ENCODE results near the gene NFIB.

The NFIB gene

DNA sequence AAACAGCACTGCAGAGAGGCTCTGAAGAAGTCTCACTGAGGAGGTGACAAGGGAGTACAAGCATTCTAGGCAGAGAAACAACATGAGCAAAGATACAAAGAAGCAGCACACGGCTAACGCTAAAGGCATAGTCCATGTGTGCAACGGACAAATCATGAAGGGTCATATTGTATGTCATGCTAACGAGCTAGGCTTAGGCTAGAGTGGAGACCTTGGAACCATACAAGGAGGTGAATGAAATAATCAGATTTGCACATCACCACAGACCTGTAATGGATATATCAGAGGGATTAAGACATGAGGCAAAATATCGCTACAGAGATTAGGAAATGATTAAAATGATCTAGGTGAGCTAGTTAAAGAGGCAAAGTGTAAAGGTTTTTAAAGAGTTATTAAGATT is 145.6 kb downstream of the NFIB start:
- no peak for DNase-seq (ENCODE audit: low read depth, low spot score)
- H3K27ac ChIP-seq = no peak overlapping the region

GRCh38 chr9:14165376-14166035 is 148.4 kb downstream of the NFIB start:
- no peak overlapping the region for H3K27ac ChIP-seq
- DNase-seq (ENCODE audit: low read depth, low spot score) = no peak

GRCh38 chr9:14164908-14165307 is 149.0 kb downstream of the NFIB start:
- no peak overlapping the region for H3K27ac ChIP-seq
- DNase-seq (ENCODE audit: low read depth, low spot score) = no peak

DNA sequence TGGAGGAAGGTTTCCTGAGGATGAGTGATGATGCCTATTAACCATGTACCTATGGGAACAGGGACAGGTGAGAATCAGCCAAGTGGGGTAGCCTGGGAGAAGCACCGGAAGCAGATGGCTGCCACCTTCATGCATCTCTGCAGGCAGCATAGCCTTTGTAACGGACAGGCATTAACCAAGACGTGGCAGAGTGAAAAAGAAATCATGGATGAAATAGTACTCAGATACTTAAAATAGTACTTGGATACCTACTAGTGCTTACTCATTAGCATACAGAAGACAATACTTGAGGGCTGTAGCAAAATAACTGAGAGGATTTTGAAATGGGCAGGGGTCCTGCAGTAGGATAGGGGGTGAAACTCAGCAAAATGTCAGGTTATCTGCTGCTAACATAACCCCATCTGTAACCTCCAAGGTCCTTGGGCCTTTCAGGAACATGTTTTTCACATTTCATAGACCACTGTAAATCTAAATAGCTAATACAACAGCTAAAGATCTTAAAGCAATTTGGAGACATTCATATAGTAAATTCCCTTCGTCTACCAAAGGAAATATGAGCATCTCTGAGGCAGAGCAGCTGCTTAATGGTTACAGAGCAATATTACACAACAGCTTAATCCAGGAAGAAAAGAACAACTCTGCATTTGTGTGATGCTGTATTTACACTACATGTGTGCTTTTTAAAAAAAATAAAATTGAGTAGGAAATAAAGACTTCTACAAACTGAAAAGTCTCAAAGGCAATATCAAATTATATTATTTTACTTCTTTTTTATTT is 154.3 kb downstream of the NFIB start:
- DNase-seq (ENCODE audit: low read depth, low spot score) = no peak
- peak overlapping the region; percentile 27 for H3K27ac ChIP-seq

- DNase-seq (ENCODE audit: low read depth, low spot score) = peak; percentile 53
- H3K27ac ChIP-seq = peak overlapping the region; percentile 27
Measured at GRCh38 chr9:14158916-14159315, 155.0 kb downstream of the NFIB start.

- H3K27ac ChIP-seq = peak overlapping the region; percentile 27
- DNase-seq (ENCODE audit: low read depth, low spot score) = no peak
Measured at GRCh38 chr9:14158136-14158813, 155.7 kb downstream of the NFIB start.

GRCh38 chr9:14157191-14157590 is 156.8 kb downstream of the NFIB start:
- no peak overlapping the region for H3K27ac ChIP-seq
- DNase-seq (ENCODE audit: low read depth, low spot score) = no peak

GRCh38 chr9:14156046-14156445 is 157.9 kb downstream of the NFIB start:
- H3K27ac ChIP-seq = no peak overlapping the region
- DNase-seq (ENCODE audit: low read depth, low spot score) = no peak

DNA sequence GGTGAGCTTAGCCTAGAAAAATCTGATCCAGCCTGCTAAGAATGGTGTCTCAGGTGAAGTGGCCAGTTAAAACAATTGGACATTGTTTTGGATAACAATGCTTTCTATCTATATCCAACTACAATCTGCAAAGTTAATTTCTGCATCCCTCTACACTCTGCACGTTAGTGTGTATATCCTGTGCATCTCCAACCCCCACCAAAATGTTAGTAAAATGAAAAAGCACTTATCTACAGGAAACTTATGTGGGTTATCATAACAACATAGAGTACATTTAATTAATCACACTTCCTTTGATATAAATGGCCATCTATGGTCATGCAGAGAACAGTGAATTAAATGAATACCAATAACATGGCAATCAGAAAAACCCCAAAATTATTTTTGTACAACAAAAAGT is 158.7 kb downstream of the NFIB start:
- no peak overlapping the region for H3K27ac ChIP-seq
- no peak for DNase-seq (ENCODE audit: low read depth, low spot score)

- no peak overlapping the region for H3K27ac ChIP-seq
- no peak for DNase-seq (ENCODE audit: low read depth, low spot score)
Measured at GRCh38 chr9:14153310-14153720, 160.6 kb downstream of the NFIB start.

DNA sequence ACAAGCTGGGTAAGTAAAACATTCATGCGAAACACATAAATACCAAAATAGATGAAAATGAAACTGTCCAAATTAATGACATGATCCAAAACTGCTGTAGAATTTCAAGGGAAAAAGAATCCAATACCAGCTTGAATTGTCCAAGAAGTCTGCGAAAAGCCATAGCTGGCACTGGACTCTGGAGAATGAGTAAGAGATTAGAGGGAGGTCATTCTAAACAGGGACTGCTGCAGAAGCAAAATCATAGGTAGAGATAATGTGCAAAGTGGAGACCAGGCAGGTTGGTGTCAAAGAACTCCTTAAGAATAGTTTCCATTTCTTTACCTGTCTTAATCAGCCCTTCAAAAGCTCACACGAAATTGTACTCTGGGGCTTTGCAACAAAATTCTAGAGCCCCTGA is 162.5 kb downstream of the NFIB start:
- no peak for DNase-seq (ENCODE audit: low read depth, low spot score)

DNA sequence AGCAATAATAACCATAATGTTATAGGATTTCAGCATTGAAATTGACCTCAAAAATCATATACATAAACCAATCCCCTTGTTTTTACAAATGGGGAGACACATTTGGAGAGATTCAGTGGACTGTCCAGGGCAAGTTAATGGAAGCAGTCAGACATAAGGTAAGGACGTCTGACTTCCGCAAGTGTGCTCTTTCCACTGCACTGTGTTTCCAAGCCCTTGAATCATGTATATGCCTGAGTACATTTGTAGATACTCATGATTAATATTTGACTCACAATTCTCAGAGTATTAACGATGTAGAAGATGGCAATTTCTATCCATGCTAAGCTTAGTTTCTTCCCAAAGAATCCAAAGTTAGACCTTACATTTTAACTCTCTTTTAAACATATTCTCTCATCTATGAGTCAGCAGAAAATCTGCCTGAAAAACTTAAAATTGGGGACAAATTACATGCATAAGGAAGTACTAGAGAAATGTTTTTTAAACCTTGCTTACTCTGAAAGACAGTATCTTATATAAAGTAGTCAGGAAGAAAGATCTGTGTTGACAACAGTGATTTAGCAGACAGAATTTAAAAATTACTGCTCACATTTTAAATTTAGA is 165.3 kb downstream of the NFIB start:
- no peak for DNase-seq (ENCODE audit: low read depth, low spot score)
- H3K27ac ChIP-seq = peak overlapping the region; percentile 38

More for the DNA sequence above, 162.5 kb downstream of the NFIB start:
- H3K27ac ChIP-seq = no peak overlapping the region

DNA sequence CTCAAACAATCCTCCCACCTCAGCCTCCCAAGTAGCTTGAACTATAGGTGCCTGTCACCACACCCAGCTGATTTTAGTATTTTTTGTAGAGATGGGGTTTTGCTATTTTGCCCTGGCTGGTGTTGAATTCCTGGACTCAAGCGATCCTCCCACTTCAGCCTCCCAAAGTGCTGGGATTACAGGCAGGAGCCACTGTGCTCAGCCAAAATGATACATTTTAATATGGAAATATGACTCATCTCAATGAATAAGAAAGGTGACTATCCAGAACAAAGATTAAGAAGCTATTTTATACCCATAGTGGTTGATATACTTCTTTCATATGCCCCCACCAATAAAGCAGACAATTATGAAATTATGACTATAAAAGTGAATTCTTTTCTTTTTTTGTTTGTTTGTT is 166.2 kb downstream of the NFIB start:
- DNase-seq (ENCODE audit: low read depth, low spot score) = no peak
- H3K27ac ChIP-seq = no peak overlapping the region

- DNase-seq (ENCODE audit: low read depth, low spot score) = no peak
- no peak overlapping the region for H3K27ac ChIP-seq
Measured at GRCh38 chr9:14146201-14146874, 167.6 kb downstream of the NFIB start.

- no peak for DNase-seq (ENCODE audit: low read depth, low spot score)
- no peak overlapping the region for H3K27ac ChIP-seq
Measured at GRCh38 chr9:14144215-14144614, 169.7 kb downstream of the NFIB start.

DNA sequence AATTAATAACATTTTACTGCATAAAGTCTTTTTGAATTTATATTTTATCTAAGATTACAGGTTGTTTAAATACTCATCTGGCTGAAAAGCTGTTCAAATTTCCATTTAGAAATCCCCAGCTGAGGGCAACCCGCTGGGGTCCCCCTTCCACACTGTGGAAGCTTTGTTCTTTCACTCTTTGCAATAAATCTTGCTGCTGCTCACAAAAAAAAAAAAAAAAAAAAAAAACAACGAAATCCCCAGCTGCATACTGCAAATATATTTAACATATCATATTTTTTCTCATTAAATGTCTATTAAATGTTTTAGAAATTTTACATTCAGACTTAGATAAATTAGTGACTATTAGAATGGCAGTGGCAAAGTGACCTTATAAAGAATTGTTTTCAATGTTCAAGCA is 172.2 kb downstream of the NFIB start:
- H3K27ac ChIP-seq = no peak overlapping the region
- no peak for DNase-seq (ENCODE audit: low read depth, low spot score)

DNA sequence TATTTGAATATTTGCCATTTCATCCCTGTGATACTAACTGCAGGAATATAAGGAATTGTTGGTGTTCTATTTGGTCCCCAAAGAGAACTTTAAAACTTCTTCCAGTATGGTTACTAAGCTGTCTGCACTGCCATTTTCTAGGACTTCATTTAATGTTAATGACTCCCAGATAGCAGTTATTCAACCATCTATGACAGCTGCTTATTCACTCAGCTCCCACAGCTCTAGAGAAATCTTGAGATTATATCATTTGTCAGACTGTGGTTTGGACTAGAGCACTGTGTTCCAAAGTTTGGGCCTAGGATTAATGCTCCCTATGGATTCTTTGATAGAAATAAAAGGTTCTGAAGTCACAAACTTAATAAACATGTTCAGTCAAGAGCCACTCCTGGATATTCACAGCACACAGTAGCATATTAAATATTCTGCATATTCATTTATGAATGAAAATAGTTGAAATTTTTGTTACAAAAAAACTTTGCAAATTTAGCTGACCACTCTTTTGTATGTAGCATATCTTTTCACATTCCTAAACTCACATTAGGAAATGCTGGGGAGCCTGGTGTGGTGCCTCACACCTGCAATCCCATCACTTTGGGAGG is 173.7 kb downstream of the NFIB start:
- H3K27ac ChIP-seq = no peak overlapping the region
- no peak for DNase-seq (ENCODE audit: low read depth, low spot score)

- no peak overlapping the region for H3K27ac ChIP-seq
- DNase-seq (ENCODE audit: low read depth, low spot score) = no peak
Measured at GRCh38 chr9:14139287-14139686, 174.7 kb downstream of the NFIB start.

GRCh38 chr9:14136646-14137370 is 177.1 kb downstream of the NFIB start:
- peak overlapping the region; percentile 30 for H3K27ac ChIP-seq
- DNase-seq (ENCODE audit: low read depth, low spot score) = no peak

All from epithelial cell of prostate (primary cell).